Karpas-422 (cell line): ENCODE measurements around the gene TBL1Y. TPM values are rescaled to one million over a fixed set of nuclear protein-coding genes. Genes with fewer than 3 reads are reported as not detected.

ENCODE experiments used
- DNase-seq: peaks from one replicate; pipeline ENCODE4 v3.0.0-alpha.2; 2015
- H2AFZ ChIP-seq: fragments of 200-600 bp; sonication (generic); 2 replicates; pipeline ENCODE4 v1.6.1; 2014; ENCODE audit warnings: antibody characterized with exemption, low read length, mixed read lengths
- H3K27ac ChIP-seq: fragments of 200-600 bp; sonication (generic); 2 replicates; pipeline ENCODE4 v1.5.1; 2014; ENCODE audit warnings: mild to moderate bottlenecking, low read length, moderate library complexity
- H3K27me3 ChIP-seq: fragments of 200-600 bp; sonication (generic); 2 replicates; pipeline ENCODE4 v1.6.1; 2014; ENCODE audit warnings: low read length, mixed read lengths
- H3K36me3 ChIP-seq: fragments of 200-600 bp; sonication (generic); 2 replicates; pipeline ENCODE4 v1.6.1; 2014; ENCODE audit warnings: low read length, mixed read lengths; ENCODE audit not compliant: insufficient read depth
- H3K4me1 ChIP-seq: fragments of 200-600 bp; sonication (generic); 2 replicates; pipeline ENCODE4 v1.6.1; 2014; ENCODE audit warnings: mild to moderate bottlenecking, low read length, mixed read lengths
- H3K4me2 ChIP-seq: fragments of 200-600 bp; sonication (generic); 2 replicates; pipeline ENCODE4 v1.6.1; 2014; ENCODE audit warnings: low read length, low read depth, mild to moderate bottlenecking; ENCODE audit not compliant: poor library complexity, severe bottlenecking
- H3K4me3 ChIP-seq: fragments of 200-600 bp; sonication (generic); 2 replicates; pipeline ENCODE4 v1.5.1; 2014; ENCODE audit warnings: mild to moderate bottlenecking, antibody characterized with exemption, low read length, mixed read lengths
- H3K79me2 ChIP-seq: fragments of 200-600 bp; sonication (generic); 2 replicates; pipeline ENCODE4 v1.6.1; 2014; ENCODE audit warnings: mild to moderate bottlenecking, low read length, mixed read lengths
- H3K9ac ChIP-seq: fragments of 200-600 bp; sonication (generic); 2 replicates; pipeline ENCODE4 v1.6.0; 2014; ENCODE audit warnings: low read length
- H3K9me2 ChIP-seq: fragments of 200-600 bp; sonication (generic), shearing (Covaris generic); replicated peaks from 2 replicates; pipeline ENCODE4 v1.6.0; 2014; ENCODE audit warnings: mild to moderate bottlenecking, low read length, moderate library complexity; ENCODE audit not compliant: insufficient read depth
- H3K9me3 ChIP-seq: fragments of 300-700, 200-600 bp; sonication (generic); 2 replicates; pipeline ENCODE4 v1.6.1; 2014; ENCODE audit warnings: low read length, mixed read lengths
- H4K20me1 ChIP-seq: fragments of 200-600 bp; sonication (generic); 2 replicates; pipeline ENCODE4 v1.6.1; 2014; ENCODE audit warnings: mild to moderate bottlenecking, antibody characterized with exemption, low read length, low read depth; ENCODE audit not compliant: insufficient read depth
- total RNA-seq: library from RNA; depleted of rRNA; stranded (reverse); fragments of >200 nt; shearing (Covaris generic); gene quantifications from 2 replicates; pipeline ENCODE4 v1.2.3, GENCODE V29; 2014; ENCODE audit warnings: low replicate concordance

The TBL1Y gene
- total RNA-seq, 1 experiment from 2014 or later, result not detected

DNA sequence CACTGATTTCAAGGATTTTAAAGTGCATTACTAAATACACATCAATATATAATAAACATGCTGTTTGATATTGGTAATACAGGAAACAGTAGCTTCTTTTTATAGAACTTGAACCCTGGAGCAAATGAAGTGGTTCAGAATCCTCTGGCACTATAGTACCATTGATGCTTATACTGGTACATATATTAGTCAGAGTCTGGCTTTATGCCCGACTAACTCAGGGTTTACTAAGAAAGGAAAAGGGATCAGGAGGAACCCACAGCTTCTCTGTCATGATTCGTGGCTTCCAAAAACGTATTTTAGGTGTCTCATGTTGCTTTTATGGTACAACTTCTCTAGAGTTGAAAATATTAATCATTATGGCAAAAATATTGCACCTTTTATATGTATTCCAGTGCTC lies 72.7 kb downstream of the TBL1Y start:
- H3K27me3 ChIP-seq, result no peaks in the 10 kb centered on the region
- no peaks in the 10 kb centered on the region for H3K36me3 ChIP-seq
- no peak overlapping the region for H2AFZ ChIP-seq
- DNase-seq, result no peak
- H3K79me2 ChIP-seq, result no peaks in the 10 kb centered on the region
- no peaks in the 10 kb centered on the region for H4K20me1 ChIP-seq
- H3K27ac ChIP-seq, result no peak overlapping the region
- no peaks in the 10 kb centered on the region for H3K9me3 ChIP-seq
- H3K4me3 ChIP-seq, result no peak overlapping the region
- no peak overlapping the region for H3K4me2 ChIP-seq
- no peaks in the 10 kb centered on the region for H3K4me1 ChIP-seq
- no peak overlapping the region for H3K9ac ChIP-seq
- H3K9me2 ChIP-seq, result no peaks in the 10 kb centered on the region

DNA sequence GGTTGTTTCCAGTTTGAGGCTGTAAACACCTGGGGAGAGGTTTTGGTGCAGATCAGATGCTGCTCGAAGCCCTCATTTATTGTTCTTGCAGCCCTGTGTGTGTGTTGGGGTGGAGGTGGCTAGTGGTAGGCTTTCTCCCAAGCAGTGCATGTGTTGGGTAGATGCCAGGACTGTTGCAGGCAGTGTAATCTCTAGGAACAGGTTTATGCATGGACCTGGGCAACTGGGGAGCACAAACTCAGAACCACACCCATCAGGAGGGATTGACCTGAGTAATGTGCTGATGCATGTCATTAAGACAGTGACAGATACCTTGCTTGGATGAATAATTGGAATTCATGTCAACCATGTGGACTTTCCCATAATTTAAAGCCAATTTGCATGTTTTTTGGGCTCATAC lies 77.3 kb downstream of the TBL1Y start:
- Histone ChIP-seq H3K4me2 (no peak overlapping the region), H3K27me3 (no peaks in the 10 kb centered on the region)
- no peak for DNase-seq

DNA sequence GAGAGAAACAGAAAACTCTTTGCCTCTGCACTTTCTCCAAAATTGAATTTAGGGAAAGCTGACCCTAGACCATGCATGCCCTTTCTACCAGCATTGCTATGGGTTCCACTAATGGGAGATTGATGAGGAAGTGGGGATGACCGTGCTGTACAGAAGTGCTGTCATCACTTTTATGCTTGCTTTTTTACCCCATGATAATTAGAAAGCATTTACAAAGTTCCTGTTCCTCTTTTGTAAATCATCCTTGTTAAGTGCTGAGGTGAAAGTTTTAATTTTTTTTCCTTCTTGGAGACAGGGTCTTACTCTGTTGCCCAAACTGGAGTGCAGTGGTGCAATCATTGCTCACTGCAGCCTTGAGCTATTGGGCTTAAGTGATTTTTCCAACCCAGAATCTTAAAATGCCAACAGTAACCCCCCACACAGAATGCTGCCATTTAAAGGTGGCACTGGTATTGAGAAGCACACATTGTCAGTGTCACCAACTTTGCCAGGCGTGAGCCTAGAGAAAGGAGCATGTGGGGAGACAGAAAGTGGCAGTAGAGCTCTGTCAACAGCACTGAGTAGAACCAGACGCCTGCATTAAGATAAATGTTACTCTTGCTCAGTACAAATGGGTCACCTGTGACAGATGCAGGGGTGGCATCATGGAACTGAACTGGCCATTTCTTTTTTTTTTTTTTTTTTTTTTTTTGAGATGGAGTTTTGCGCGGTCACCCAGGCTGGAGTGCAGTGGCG lies 79.6 kb downstream of the TBL1Y start:
- Histone ChIP-seq H3K9me2 (no peaks in the 10 kb centered on the region), H3K27me3 (no peaks in the 10 kb centered on the region), H3K79me2 (no peaks in the 10 kb centered on the region), H3K9me3 (no peaks in the 10 kb centered on the region), H3K4me2 (no peak overlapping the region), H3K27ac (no peak overlapping the region), H3K4me1 (no peaks in the 10 kb centered on the region), H3K4me3 (no peak overlapping the region), H4K20me1 (no peaks in the 10 kb centered on the region), H2AFZ (no peak overlapping the region), H3K9ac (no peak overlapping the region), H3K36me3 (no peaks in the 10 kb centered on the region)
- no peak for DNase-seq

More for the DNA sequence above, 77.3 kb downstream of the TBL1Y start:
- Histone ChIP-seq H3K4me3 (no peak overlapping the region), H2AFZ (no peak overlapping the region), H3K4me1 (no peaks in the 10 kb centered on the region), H3K79me2 (no peaks in the 10 kb centered on the region), H3K27ac (no peak overlapping the region), H3K9ac (no peak overlapping the region), H3K9me2 (no peaks in the 10 kb centered on the region), H3K9me3 (no peaks in the 10 kb centered on the region), H4K20me1 (no peaks in the 10 kb centered on the region), H3K36me3 (no peaks in the 10 kb centered on the region)

DNA sequence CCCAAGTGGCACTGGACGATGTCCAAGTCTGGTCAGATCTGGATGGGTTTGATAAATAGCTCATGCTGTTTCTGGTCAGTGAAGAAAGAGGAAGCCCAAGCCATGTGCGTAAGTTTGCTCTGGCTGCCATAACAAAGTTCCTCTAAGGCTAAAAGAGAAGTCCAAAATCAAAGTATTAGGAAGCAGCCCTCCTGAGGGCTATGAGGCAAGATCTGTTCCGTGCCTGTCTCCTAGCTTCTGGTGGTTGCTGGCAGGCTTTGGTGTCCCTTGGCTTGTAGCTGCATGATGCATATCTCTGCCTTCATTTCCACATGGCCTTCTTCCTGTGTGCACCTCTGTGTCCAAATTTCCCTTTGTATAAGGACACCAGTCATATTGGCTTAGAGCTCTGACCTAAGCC lies 81.5 kb downstream of the TBL1Y start:
- Histone ChIP-seq H3K9me3 (no peaks in the 10 kb centered on the region), H3K4me2 (no peak overlapping the region), H3K36me3 (no peaks in the 10 kb centered on the region), H3K79me2 (no peaks in the 10 kb centered on the region), H3K27me3 (no peaks in the 10 kb centered on the region), H3K4me3 (no peak overlapping the region), H3K27ac (no peak overlapping the region), H3K9ac (no peak overlapping the region), H2AFZ (no peak overlapping the region), H4K20me1 (no peaks in the 10 kb centered on the region), H3K4me1 (no peaks in the 10 kb centered on the region), H3K9me2 (no peaks in the 10 kb centered on the region)
- no peak for DNase-seq

GRCh38 chrY:6995987-6996386 lies 85.5 kb downstream of the TBL1Y start:
- Histone ChIP-seq H3K36me3 (no peaks in the 10 kb centered on the region), H3K9me3 (no peaks in the 10 kb centered on the region), H3K9me2 (no peaks in the 10 kb centered on the region), H3K27me3 (no peaks in the 10 kb centered on the region), H3K27ac (no peak overlapping the region), H3K79me2 (no peaks in the 10 kb centered on the region), H3K4me2 (no peak overlapping the region), H3K4me3 (no peak overlapping the region), H2AFZ (no peak overlapping the region), H3K9ac (no peak overlapping the region), H3K4me1 (no peaks in the 10 kb centered on the region), H4K20me1 (no peaks in the 10 kb centered on the region)
- DNase-seq, result no peak

DNA sequence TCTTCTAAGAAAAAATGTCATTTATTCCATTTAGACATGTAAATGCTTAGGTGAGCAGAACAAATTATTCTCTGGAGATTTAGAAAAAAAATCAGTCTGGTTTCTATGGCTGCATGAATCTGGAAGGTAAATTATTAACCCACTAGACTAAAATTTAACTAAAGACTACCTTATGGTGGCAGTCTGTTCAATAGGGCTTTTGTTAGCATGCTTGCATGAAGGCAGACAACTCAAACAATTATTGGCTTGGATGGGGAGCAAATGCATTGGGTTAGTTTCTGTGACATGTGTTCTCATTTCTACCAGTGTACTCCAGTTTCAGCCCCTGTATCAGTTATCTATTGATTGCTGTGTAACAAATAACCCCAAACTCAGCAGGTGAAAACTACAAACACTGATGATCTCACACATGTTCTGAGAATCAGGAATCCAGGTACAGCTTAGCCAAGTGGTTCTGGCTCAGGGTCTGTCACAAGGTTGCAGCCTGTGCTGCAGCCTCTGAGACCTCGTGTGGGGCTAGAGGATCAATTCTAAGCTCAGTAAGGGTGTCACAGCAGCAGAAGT lies 87.1 kb downstream of the TBL1Y start:
- Histone ChIP-seq H3K9me3 (no peaks in the 10 kb centered on the region), H3K36me3 (no peaks in the 10 kb centered on the region), H3K27ac (no peak overlapping the region), H3K4me1 (no peaks in the 10 kb centered on the region), H3K27me3 (no peaks in the 10 kb centered on the region), H3K4me2 (no peak overlapping the region), H3K4me3 (no peak overlapping the region), H3K9ac (no peak overlapping the region), H4K20me1 (no peaks in the 10 kb centered on the region), H3K9me2 (no peaks in the 10 kb centered on the region), H3K79me2 (no peaks in the 10 kb centered on the region), H2AFZ (no peak overlapping the region)
- no peak for DNase-seq

DNA sequence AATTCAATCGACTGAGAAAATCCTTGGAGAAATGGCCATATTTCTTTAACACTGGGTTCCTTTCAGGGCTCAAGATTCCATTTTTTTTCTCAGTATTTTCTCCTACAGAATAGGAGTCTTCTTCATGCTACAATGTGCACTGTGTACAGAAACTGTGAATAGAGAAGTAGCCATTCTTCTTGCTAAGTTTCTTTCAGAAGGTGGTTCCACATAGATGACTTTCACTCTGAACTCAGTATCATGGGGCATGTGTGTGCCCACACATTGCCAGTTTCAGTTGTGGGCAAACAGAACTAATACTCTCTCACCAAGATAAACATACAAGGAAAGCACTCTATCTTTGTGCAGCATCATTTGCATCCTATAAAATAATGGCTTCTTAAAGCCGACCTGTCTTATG lies 89.4 kb downstream of the TBL1Y start:
- Histone ChIP-seq H3K9ac (no peak overlapping the region), H3K9me3 (no peaks in the 10 kb centered on the region), H3K4me2 (no peak overlapping the region), H3K79me2 (no peaks in the 10 kb centered on the region), H3K4me1 (no peaks in the 10 kb centered on the region), H3K9me2 (no peaks in the 10 kb centered on the region), H3K27me3 (no peaks in the 10 kb centered on the region), H4K20me1 (no peaks in the 10 kb centered on the region), H3K36me3 (no peaks in the 10 kb centered on the region), H3K27ac (no peak overlapping the region), H2AFZ (no peak overlapping the region), H3K4me3 (no peak overlapping the region)
- DNase-seq, result no peak

- H3K27ac ChIP-seq, result no peak overlapping the region
- H2AFZ ChIP-seq, result no peak overlapping the region
- H3K4me1 ChIP-seq, result no peaks in the 10 kb centered on the region
- H3K9me2 ChIP-seq, result no peaks in the 10 kb centered on the region
- no peak overlapping the region for H3K4me3 ChIP-seq
- H3K9me3 ChIP-seq, result no peaks in the 10 kb centered on the region
- no peaks in the 10 kb centered on the region for H4K20me1 ChIP-seq
- no peak overlapping the region for H3K9ac ChIP-seq
- no peak for DNase-seq
- H3K36me3 ChIP-seq, result no peaks in the 10 kb centered on the region
- no peak overlapping the region for H3K4me2 ChIP-seq
- H3K79me2 ChIP-seq, result no peaks in the 10 kb centered on the region
- H3K27me3 ChIP-seq, result no peaks in the 10 kb centered on the region
These were observed 92.1 kb downstream of the TBL1Y start for GRCh38 chrY:7002581-7002980.
